ENCODE measurements around the gene PSMB3.

Gene PSMB3

DNA sequence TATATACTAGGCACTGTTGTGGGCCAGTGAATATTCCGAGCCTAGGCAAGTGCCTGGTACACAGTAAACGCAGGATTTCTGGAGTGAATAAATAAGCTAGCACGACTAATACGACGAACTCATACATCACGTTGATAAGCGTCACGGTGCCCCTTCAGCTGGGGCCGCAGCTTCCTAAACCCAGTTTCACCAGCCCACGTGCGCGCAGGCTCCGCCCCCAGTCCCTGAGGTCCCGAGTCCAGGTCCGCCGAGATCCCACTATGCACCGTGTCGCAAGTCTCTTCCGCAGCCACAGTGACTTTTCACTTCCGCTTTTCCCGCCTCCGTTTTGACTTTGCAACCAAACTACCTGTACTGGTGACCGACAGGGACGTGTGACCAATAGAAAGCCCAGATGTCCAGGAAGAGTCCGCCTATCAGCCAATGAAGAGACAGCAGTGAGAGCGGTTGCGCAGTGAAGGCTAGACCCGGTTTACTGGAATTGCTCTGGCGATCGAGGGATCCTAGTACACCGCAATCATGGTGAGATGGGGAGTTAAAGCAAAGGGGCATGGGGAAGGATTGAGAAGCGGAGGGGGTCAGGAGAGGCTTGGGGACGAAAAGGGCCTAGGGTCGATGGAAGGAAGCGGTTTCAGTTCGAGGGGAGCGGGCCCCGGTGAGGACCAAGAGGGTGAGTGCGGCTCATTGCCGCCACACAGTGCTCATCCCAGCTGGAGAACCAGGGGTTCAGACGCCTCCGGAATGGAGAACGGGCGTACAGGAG is at the start of gene PSMB3:
TSS of gene PSMB3 (plus strand) at position 434 of the 763 bp plus-strand sequence. CDS start at position 520, 86 bp downstream.
- DNase-seq, result peak; percentile 98

DNA sequence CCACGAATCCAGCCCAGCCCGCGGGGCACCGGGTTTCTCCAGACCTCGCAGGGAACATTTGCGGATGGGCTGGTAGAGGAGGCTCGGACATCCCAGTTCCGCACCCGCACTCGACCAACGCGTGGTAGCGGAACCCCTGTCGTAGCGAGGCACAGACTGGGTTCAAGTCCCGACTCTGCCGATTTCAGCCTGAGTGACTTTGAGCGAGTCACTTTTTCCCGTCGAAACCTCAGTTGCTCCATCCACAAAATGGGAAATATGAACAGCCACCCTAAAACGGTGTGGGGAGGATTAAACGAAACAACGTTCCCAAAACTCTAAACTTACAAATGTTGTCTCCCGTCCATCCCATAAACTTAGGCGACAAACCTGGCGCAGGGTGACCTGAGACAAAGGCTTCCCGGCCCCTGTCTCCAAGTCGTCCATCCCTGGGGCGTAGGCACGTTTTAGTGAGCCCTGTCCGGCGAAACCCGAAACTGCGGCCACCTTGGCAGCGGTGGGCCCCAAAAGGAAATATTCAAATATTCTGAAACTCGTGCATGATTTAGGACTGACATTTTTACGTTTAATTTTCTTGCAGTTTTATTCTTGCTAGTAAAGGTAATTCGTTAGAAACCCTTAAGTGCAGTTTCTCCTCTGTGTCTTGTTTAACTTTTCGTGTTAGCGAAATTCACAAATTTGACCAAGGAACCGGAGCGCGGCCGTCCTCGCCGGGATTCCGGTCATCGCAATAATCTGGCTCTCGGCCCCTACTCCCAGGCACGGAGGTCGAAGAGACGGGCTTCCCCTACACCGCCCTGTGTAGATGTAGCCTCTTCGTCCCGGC is 49.4 kb upstream of the PSMB3 start:
- no peak for DNase-seq

DNA sequence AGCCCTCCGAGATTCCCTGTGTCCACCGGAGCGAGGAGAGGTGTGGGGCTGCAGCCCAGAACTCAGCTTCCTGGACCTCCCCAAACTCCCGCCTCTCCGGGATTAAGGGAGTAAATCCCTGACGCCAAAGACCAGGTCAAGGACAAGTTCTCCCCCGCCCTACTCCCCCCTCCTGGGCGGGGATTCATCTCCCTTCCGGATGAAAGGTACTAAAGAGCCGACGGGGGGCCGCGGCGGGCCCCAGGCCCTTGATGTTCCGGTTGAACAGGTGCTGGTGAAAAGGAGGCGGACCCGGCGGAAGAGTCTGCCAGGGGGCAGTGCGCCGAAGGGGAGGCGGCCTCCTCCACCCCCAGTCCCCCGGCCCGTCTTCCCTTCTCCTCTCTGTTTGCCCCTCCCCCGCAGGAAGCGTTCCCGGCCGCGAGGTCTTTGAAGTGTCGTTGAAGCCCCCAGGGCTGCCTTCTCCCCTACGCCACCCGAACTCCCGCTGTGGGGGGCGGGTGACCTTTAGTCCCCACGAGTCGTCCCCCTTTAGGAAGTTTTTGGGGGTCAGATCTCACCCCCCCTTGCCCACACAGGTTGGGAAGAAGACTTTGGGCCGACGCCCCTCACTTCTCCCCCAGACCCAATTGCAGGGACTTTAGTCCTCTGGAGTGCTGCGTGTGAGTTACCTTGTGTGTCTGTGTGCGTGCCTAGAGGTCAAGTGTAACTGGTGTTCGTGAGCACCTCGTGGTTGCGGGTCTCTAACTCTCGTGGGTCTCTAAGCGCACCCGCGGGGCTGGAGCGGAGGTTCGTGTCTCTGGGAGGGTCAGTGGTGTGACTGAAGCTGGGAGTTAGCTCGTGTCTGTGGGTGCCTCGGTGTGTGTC is 48.6 kb upstream of the PSMB3 start:
- peak; percentile 84 for DNase-seq

DNA sequence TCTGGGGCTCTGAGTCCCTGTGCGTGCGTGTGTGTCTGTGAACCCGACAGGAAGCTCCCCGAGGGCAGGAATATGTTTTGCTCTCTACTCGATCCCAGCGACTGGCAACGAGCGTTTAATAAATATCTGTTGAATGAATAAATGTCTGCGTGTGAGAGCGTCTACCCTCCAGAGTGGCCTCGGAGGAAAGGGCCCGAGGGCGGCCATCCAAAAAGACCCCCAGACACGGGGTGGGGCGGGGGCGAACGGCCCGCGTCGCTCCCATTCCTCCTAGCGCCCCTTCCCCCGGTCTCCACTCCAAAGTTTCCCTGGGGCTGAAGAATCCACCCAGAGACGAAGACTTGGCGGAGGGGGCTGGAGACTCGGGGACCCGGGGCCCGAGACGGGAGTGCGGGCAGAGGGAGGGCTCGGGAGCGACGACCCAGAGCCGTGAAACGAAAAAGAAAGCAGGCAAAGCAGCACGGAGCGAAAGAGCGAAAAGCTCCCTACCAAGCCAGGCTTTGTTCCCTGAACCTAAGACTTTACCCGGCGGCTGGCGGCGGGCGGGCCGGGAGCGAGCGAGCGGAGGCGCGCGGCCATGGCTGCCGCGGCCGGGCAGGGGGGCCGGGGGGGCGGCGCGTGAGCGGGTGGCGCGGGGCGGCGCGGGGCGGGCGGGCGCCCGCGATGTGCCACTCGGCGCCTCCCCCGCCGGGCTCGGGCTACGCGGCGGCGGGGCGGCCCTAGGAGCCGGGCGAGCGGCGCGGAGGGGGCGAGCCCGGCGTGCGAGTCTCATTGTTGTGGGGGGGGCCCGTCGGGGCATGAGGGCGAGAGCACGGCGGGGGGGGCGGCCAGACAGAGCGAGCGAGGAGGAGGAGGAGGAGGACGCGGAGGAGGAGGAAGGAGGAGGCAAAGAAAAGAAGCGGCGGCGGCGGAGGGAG is 47.7 kb upstream of the PSMB3 start, which contains the start of gene MLLT6:
TSS of gene MLLT6 (plus strand) at position 668 of the 917 bp plus-strand sequence. CDS start 360 bp downstream, outside the sequence.
- peak; percentile 83 for DNase-seq

DNA sequence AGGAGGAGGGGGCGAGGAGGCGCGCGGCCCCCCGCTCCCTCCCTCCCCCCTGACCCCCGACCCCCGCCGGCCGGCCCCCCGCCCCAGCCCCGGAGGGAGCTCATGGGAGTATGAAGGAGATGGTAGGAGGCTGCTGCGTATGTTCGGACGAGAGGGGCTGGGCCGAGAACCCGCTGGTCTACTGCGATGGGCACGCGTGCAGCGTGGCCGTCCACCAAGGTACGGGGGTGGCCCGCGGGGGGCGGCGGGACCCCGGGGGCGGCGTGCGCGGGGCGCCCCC is 47.1 kb upstream of the PSMB3 start:
- DNase-seq, result no peak

DNA sequence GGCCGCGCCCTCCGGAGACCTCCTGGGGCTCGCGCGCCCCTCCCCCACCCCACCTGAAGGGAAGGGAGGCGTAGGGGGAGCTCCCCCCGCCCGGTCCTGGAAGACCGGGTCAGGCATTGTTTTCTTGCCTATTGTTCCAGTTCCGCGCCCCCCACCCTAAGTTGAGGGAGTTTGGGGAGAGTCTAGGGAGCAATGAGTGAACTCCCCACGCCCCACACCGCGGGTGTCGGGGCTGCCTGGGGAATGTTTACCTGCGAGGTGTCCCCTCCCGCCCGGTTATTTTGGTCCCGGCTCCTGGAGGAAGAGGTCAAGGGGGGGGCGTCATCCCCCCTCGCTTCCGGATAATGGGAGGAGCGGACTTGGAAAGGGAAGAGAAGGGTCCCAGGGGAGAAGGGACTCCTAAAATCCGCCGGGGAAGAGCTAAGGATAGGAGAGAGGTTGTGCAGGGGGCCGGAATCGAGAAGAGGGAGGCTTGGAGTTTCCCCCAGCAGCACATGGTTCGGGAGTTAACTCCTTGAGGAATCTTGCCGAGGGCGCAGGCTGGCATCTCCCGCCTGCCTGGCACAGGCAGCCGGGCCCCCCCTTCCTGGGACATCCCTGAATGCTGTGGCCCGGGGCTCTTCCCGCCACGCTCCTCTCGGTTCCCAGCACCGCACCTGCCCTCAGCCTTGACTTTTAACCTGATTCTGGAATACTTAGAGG is 46.6 kb upstream of the PSMB3 start:
- peak; percentile 51 for DNase-seq

DNA sequence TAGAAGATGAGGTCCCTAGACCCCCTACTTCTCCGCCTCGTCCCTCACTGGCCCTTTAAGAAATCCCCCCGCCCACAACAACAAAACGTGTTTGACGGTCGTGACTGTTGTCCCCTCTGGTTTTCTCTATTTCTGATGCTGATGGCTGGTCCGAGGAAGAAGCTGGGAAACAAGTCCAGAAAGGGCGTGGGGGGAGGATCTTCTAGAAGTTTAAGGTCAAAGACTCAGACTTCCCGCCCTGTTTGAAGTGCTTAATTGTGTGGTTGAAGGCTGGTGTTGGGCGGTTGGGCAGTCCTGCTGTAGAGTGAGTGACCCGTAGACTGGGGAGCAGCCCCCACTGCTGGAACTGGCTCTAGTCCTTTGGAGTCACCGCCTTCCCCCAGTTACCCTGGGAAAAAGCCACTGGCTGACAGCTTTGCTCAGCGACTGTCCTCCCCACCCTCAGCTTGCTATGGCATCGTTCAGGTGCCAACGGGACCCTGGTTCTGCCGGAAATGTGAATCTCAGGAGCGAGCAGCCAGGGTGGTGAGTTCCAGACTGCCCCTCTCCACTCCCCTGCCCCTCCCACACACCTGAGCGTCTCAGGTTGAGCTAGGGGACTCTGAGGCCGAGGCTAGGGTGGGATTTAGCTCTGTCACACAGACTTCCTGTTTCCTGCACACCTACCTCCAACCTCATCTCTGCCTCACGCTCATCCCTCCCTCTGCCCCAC is 45.9 kb upstream of the PSMB3 start:
- peak; percentile 61 for DNase-seq

DNA sequence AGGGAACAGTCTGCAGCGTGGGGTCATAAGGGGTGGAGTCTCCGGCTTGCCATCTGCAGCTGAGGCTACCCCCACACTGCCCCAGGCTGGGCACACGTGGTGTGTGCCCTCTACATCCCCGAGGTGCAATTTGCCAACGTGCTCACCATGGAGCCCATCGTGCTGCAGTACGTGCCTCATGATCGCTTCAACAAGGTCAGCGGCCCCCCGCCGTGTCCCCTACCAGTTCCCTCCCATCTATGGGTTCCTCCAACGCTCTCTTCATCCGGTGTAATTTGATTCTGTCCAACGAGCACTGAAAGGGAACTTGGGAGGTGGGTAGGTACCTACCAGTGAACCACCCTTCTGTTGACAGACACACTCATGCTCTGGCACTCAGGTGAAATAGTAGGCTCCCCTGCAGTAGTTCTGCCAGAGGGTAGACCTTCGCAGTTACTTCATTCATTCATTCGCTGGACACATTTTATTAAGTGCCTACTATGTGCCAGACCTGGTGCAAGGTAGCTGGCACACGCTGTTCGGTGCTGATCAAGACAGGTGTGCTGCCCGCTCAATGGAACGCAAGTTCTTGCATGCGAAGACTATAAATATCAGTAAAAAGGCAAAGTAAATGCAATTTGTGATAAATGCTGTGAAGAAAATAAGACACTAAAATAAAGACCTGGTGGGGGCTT is 44.7 kb upstream of the PSMB3 start:
- DNase-seq, result no peak

DNA sequence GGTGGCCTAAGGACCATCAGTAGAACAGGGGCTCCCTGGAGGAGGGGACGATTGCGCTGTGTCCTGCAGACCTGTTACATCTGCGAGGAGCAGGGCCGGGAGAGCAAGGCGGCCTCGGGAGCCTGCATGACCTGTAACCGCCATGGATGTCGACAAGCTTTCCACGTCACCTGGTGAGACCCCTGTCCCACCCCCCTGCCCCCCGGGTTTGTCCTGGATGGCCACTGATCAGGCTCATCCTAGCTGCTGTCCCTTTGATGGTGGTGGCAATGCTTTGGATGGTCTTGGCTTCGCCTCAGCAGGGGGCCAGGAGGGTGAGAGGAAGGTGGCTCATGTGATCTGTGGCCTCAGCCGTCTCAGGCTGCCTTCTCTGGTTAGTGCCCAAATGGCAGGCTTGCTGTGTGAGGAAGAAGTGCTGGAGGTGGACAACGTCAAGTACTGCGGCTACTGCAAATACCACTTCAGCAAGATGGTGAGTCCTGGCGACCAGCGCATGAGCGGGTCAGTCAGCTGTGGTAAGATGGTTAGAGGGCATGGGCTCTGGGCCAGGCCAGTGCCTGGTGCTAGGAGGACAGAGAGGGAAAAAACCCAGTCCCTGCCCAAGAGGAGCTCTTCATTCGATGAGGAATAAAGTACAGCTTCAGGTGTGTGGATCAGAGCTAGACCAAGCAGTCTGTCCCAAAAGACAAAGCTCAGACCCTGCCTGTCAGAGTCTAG is 43.3 kb upstream of the PSMB3 start:
- DNase-seq, result no peak

DNA sequence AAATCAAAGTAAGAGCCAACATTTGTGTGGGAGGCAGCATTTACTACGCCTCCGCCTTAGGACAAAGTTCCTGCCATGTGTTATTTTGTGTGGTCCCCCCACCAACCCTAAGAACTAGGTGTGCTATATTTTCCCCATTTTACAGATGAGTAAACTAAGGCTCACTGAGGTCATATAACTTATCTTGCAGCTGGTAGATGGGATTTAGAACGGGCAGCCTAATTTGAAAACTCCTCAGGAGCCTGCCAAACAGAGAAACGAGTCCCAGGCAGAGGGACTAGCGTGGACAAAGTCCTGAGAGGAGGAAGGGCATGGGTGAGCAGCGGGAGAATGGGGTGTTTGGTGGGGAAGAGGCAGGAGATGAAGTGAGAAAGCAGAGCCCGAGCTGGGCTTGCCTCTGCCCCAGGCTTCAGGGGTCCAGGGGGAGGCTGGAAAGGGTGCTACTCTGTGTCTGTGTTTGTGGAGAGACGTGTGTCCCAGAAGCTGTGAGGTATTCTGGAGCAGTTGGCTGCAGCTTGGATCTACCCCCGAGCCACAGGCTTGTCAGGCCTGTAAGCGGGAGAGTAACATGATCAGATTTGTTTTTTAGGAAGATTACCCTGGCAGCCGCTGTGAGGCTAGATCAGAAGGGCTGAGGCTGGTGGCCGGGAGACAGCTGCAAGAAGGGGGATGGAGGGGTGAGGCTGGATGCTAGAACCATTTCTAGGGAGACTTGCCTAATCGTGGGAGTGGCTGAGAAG is 42.5 kb upstream of the PSMB3 start:
- DNase-seq, result no peak

DNA sequence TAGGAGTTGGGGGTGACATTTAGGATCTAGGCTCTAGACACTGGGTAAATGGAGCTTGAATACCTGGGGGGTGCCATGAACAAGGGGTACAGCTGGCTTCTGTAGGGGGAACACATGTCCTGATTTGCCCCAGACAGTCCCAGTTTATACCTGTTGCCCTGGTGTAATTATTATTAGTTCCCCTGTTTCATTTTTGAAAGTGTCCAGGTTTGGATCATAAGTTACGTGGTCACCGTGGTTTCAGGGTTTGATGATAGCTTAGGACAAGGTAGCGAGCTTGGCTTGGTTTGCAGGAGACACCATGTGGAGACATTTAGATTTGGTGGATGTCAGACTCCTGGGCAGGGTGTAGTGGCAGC is 42.0 kb upstream of the PSMB3 start:
- DNase-seq, result no peak

DNA sequence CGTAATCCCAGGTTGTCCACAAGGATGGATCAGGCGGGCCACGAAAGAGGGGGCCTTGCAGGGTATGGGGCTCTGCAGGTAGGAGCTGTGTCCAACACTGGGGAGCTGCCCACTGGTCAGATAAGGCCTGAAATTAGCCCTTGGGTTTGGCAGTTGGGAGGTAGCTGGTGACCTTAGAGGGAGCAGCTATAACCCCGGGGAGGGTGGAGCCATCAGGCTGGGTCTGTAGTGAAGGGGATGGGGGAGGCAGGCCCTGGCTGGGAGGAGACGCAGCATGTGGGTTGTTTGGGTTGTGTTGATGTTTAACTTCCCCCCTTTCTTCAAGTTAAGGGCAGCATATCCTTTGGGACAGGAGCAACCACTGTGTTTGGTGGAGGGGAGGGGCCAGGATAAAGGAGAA is 41.6 kb upstream of the PSMB3 start:
- no peak for DNase-seq

DNA sequence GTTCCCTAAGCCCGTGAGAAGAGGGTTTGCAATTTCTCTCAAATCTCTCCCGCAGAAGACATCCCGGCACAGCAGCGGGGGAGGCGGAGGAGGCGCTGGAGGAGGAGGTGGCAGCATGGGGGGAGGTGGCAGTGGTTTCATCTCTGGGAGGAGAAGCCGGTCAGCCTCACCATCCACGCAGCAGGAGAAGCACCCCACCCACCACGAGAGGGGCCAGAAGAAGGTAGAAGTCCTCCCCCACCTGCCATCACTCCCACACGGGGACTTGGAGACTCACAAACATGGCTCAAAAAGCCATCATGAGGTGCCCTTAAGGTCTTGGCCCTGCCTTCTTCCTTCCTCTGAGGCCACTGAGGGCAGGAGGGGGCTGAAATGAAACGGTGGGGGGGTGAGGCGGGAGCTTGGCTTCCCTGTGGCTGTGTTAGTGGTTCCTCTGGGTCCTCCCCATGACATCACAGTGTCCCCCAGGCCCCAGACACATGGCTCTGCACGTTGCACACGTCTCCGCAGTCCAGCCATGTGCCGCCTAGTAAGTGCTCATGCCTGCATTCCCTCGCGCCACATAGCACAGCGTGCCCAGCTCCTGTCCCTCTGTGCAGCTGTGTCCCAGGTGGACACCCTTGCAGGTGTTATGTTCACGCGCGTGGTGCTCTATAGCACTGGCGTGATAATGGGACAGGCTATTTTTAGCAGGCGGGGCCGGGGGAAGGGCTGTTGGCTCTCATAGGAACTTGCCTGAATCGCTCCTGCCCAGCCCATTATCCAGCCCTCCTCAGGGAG is 40.6 kb upstream of the PSMB3 start:
- no peak for DNase-seq

DNA sequence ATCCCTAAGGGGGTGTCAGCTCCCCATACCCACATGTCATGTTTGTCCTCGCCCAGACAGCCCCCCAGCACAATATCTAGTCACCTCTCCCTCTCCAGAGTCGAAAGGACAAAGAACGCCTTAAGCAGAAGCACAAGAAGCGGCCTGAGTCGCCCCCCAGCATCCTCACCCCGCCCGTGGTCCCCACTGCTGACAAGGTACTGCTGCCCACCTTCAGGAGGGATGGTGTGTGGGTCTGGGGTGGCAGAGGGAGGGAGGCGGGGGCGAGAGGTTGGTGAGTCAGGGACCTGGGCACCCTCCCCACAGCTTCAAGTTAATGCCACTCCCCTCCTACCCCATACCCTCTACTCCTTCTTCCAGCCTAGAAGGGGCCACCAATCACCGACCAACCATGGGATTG is 39.9 kb upstream of the PSMB3 start:
- no peak for DNase-seq

DNA sequence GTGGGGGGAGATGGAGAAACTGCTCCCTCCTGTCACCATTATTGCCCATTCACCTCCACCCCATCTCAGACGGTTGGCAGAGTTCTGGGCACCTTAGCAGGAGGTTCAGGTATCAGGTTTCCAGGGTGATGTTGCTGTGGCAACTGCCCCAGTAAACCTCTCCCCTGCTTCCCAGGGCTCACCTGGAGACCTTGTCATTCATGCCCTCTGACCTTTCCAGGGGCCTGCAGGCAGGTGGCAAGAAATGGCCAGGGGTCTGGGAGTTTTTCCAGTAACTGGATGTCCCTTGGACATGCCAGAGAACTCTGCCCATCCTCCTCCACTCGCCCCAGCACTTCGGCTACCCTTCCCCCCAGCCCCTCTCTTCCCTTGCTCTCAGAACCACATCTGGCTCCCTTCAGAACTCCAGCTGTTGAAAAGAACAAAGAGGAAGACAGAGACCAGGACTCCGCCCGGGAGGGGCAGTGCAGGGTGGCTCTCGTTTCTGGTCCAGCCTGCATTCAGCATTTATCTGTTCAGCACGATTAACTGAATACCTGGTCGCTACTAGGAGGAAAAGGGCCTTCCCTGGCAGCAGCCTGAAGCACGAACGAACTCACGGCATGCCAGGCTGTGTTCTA is 39.0 kb upstream of the PSMB3 start:
- DNase-seq, result no peak

DNA sequence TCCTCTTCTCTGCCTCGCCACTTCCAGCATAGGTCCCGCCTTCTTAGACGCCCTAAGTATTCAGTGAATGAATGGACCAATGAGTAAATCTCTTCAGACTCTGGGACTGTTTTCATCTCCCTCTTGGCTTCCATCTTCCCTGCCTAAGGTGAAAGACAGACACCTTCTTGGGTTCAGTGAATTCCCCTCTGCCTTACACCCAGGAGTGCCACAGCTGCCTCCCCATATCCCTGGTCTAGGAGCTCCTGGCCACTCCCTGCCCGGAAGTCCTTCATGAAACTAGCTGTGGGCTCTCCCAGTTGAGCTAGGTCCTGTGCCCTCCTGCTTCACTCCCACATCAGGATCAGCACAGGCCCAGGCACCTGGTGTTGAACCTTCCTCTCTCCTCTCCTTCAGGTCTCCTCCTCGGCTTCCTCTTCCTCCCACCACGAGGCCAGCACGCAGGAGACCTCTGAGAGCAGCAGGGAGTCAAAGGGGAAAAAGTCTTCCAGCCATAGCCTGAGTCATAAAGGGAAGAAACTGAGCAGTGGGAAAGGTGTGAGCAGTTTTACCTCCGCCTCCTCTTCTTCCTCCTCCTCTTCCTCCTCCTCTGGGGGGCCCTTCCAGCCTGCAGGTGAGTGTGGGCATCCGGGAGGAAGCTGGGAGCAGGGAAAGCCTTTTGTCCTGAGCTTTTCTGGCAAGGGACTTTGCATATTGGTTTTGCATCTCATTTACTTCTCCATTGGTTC is 37.2 kb upstream of the PSMB3 start:
- no peak for DNase-seq
